GM23338 (cell line): ENCODE results near the gene ARHGEF28. TPM values are rescaled to one million over a fixed set of nuclear protein-coding genes. Genes with fewer than 3 reads are reported as not detected.

Experiments
- ATAC-seq: fragments of 200-7000 bp; cut with Tn5 transposase; 3 replicates; pipeline ENCODE4 v1.9.1; 2020
- DNase-seq: peaks from one replicate; pipeline ENCODE4 v3.0.0-alpha.2; 2015; ENCODE audit warnings: low spot score
- H2AFZ ChIP-seq: fragments of 200-600 bp; sonication (generic); 2 replicates; pipeline ENCODE4 v1.8.0; 2016; ENCODE audit warnings: antibody characterized with exemption, mild to moderate bottlenecking, moderate library complexity
- H3F3A ChIP-seq: fragments of 200-600 bp; sonication (generic); replicated peaks from 2 replicates; pipeline ENCODE4 v1.8.0; 2017; ENCODE audit warnings: antibody characterized with exemption, mixed run types, low read depth
- H3K27ac ChIP-seq: fragments of 200-600 bp; sonication (generic); 2 replicates; pipeline ENCODE4 v1.6.1; 2016; ENCODE audit warnings: low read depth
- H3K27me3 ChIP-seq: fragments of 200-600 bp; sonication (generic); 2 replicates; pipeline ENCODE4 v1.8.0; 2016; ENCODE audit warnings: mild to moderate bottlenecking, mixed run types, moderate library complexity; ENCODE audit not compliant: insufficient read depth
- H3K36me3 ChIP-seq: fragments of 200-600 bp; sonication (generic); 2 replicates; pipeline ENCODE4 v1.8.0; 2016; ENCODE audit warnings: mild to moderate bottlenecking; ENCODE audit not compliant: insufficient read depth
- H3K4me1 ChIP-seq: fragments of 200-600 bp; sonication (generic); 2 replicates; pipeline ENCODE4 v1.8.0; 2016; ENCODE audit warnings: mild to moderate bottlenecking, moderate library complexity; ENCODE audit not compliant: insufficient read depth
- H3K4me2 ChIP-seq: fragments of 200-600 bp; sonication (generic); 2 replicates; pipeline ENCODE4 v1.7.1; 2017; ENCODE audit warnings: mixed run types
- H3K4me3 ChIP-seq: fragments of 200-600 bp; sonication (generic); 2 replicates; pipeline ENCODE4 v1.6.1; 2016; ENCODE audit warnings: mixed run types
- H3K79me2 ChIP-seq: fragments of 200-600 bp; sonication (generic); replicated peaks from 2 replicates; pipeline ENCODE4 v1.8.0; 2017; ENCODE audit warnings: mild to moderate bottlenecking; ENCODE audit not compliant: insufficient read depth
- H3K9me2 ChIP-seq: fragments of 200-600 bp; sonication (generic); 2 replicates; pipeline ENCODE4 v1.8.0; 2017; ENCODE audit not compliant: insufficient read depth
- H4K20me1 ChIP-seq: fragments of 200-600 bp; sonication (generic); replicated peaks from 2 replicates; pipeline ENCODE4 v1.8.0; 2017; ENCODE audit warnings: mild to moderate bottlenecking; ENCODE audit not compliant: insufficient read depth
- H3K27ac Mint-ChIP-seq: 2 replicates; pipeline ENCODE4 v1.8.0; 2020; ENCODE audit warnings: inconsistent platforms, mild to moderate bottlenecking, moderate library complexity, mixed read lengths
- H3K27me3 Mint-ChIP-seq: 3 replicates; pipeline ENCODE4 v1.8.0; 2022; ENCODE audit warnings: low read depth, mild to moderate bottlenecking, moderate library complexity, mixed read lengths, inconsistent platforms; ENCODE audit not compliant: insufficient read depth, poor library complexity
- H3K36me3 Mint-ChIP-seq: 3 replicates; pipeline ENCODE4 v1.8.0; 2021; ENCODE audit warnings: low read depth, mild to moderate bottlenecking, inconsistent platforms, moderate library complexity, mixed read lengths
- H3K4me1 Mint-ChIP-seq: 3 replicates; pipeline ENCODE4 v1.8.0; 2020; ENCODE audit warnings: mild to moderate bottlenecking, inconsistent platforms, mixed read lengths
- H3K4me3 Mint-ChIP-seq: 3 replicates; pipeline ENCODE4 v1.8.0; 2021; ENCODE audit warnings: moderate library complexity, mild to moderate bottlenecking, inconsistent platforms, mixed read lengths
- H3K9me3 Mint-ChIP-seq: 3 replicates; pipeline ENCODE4 v1.8.0; 2020; ENCODE audit warnings: moderate library complexity, mild to moderate bottlenecking, inconsistent platforms, mixed read lengths
- CREB1 ChIP-seq: fragments of 250-450 bp; sonication (Bioruptor Pico); IDR thresholded peaks from 2 replicates; pipeline ENCODE4 v1.5.0; 2020; ENCODE audit warnings: low read depth, mild to moderate bottlenecking, moderate library complexity
- EZH2 ChIP-seq: fragments of 200-600 bp; sonication (generic); IDR thresholded peaks from one replicate; pipeline ENCODE4 v1.8.0; 2017; ENCODE audit warnings: antibody characterized with exemption, mild to moderate bottlenecking, low read depth; ENCODE audit not compliant: unreplicated experiment
- EZH2phosphoT487 ChIP-seq: fragments of 200-600 bp; sonication (generic); IDR thresholded peaks from one replicate; pipeline ENCODE4 v1.8.1; 2018; ENCODE audit warnings: antibody characterized with exemption; ENCODE audit not compliant: unreplicated experiment
- JUNB ChIP-seq: IDR thresholded peaks from one replicate; pipeline ENCODE4 v1.6.1; 2016; ENCODE audit warnings: antibody characterized with exemption; ENCODE audit not compliant: unreplicated experiment
- NANOG ChIP-seq: IDR thresholded peaks from 2 replicates; pipeline ENCODE4 v1.6.1; 2016; ENCODE audit warnings: antibody characterized with exemption, borderline replicate concordance
- POLR2AphosphoS5 ChIP-seq: IDR thresholded peaks from 2 replicates; pipeline ENCODE4 v1.6.1; 2016; ENCODE audit warnings: antibody characterized with exemption, low read depth
- STAT1 ChIP-seq: IDR thresholded peaks from one replicate; pipeline ENCODE4 v1.6.1; 2016; ENCODE audit warnings: antibody characterized with exemption; ENCODE audit not compliant: unreplicated experiment
- ZNF114 ChIP-seq: fragments of 250-450 bp; sonication (Bioruptor Pico); IDR thresholded peaks from 2 replicates; pipeline ENCODE4 v1.5.0; 2020; ENCODE audit warnings: mild to moderate bottlenecking, moderate library complexity
- ZNF331 ChIP-seq: fragments of 250-450 bp; sonication (Bioruptor Pico); IDR thresholded peaks from 2 replicates; pipeline ENCODE4 v1.5.0; 2020; ENCODE audit warnings: low read depth, mild to moderate bottlenecking, moderate library complexity
- polyA plus RNA-seq: library from polyadenylated mRNA; unstranded; fragments of >200 nt; fragmentation: Nextera tagmentation; extraction: Ambion mirVana; gene quantifications from 2 replicates; pipeline ENCODE4 v1.2.1, GENCODE V29; 2016
- total RNA-seq: library from RNA; depleted of rRNA; stranded (reverse); fragments of >200 nt; shearing (Covaris generic); gene quantifications from 2 replicates; pipeline ENCODE4 v1.2.3, GENCODE V29; 2014
- TF ChIP-seq, protein P1 (sequence below): IDR thresholded peaks from one replicate; pipeline ENCODE4 v1.6.1; 2018; ENCODE audit warnings: antibody characterized with exemption; ENCODE audit not compliant: unreplicated experiment
- TF ChIP-seq, protein P2 (sequence below): fragments of 250-450 bp; sonication (Bioruptor Pico); IDR thresholded peaks from 2 replicates; pipeline ENCODE4 v1.5.0; 2020; ENCODE audit warnings: mild to moderate bottlenecking, moderate library complexity
- TF ChIP-seq, protein P3 (sequence below), 2 experiments: fragments of 200-600 bp in 1 of 2; sonication (generic) in 1 of 2; conservative IDR thresholded peaks; 2 replicates each; pipeline versions ENCODE4 v1.5.1 to v1.6.1; 2016 to 2017; ENCODE audit warnings: antibody characterized with exemption in 2 of 2, low read depth in 2 of 2, mild to moderate bottlenecking in 2 of 2, moderate library complexity in 1 of 2
- TF ChIP-seq, protein P4 (sequence below): IDR thresholded peaks from 2 replicates; pipeline ENCODE4 v1.6.1; 2016; ENCODE audit warnings: antibody characterized with exemption

ARHGEF28 gene
- total and polyA plus RNA-seq, 2 experiments from 2014 or later, result 0.39 to 1.0 TPM

DNA sequence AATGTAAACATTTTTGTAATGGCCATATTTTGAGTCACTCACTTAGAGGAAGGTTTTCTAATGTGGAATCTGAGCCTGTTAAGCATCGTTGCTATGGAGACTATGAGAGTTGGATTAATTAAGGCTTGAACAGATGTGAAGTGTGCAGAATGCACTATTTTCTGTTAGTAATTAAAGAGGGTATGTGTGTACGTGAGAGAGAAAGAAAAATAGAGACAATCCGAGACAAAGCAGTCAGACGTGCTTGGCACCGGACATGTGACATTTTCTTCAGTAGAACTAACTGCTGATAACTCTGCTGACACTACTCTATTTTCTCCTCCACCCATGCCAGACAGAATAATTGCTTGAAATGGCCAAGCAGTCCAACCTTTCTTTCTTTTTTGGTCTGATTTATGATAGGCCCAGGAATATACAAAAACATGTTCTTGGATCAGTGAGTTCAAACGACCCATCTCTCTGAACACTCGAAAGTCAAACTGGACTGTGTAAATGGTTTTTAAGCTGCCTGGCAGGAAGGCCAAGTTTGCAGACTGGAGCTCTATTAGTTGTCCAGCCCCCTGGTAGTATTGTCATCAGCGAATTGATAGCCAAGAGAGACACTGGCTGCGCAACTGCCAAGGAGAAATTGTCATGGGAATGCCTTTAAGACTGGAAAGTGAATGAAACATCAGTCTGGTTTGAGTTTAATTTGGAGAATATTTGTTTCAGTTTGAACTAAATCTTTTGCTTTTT lies 322.1 kb downstream of the ARHGEF28 start:
- Histone ChIP-seq H4K20me1 (no peaks in the 10 kb centered on the region), H3K4me3 (no peak overlapping the region), H3F3A (no peaks in the 10 kb centered on the region), H3K27ac (no peak overlapping the region), H3K4me1 (0 out of 2 replicates have a peak, but pooled peaks cover 6% of the 10 kb centered on the region), H3K27me3 (no peaks in the 10 kb centered on the region), H3K79me2 (no peaks in the 10 kb centered on the region), H3K9me2 (0 out of 2 replicates have a peak, but pooled peaks cover 3% of the 10 kb centered on the region), H3K4me2 (no peak overlapping the region), H3K36me3 (no peaks in the 10 kb centered on the region), H2AFZ (no peak overlapping the region)
- no peaks in the 10 kb centered on the region; the same call in 2 of the 3 replicates for H3K9me3 Mint-ChIP-seq
- H3K4me3 Mint-ChIP-seq, result no peak overlapping the region
- no peaks in the 10 kb centered on the region for H3K36me3 Mint-ChIP-seq
- H3K4me1 Mint-ChIP-seq, result peaks cover 5% of the 10 kb centered on the region; the same call in 1 of the 3 replicates
- H3K27me3 Mint-ChIP-seq, result peaks cover 5% of the 10 kb centered on the region
- TF ChIP-seq, protein P1, sequence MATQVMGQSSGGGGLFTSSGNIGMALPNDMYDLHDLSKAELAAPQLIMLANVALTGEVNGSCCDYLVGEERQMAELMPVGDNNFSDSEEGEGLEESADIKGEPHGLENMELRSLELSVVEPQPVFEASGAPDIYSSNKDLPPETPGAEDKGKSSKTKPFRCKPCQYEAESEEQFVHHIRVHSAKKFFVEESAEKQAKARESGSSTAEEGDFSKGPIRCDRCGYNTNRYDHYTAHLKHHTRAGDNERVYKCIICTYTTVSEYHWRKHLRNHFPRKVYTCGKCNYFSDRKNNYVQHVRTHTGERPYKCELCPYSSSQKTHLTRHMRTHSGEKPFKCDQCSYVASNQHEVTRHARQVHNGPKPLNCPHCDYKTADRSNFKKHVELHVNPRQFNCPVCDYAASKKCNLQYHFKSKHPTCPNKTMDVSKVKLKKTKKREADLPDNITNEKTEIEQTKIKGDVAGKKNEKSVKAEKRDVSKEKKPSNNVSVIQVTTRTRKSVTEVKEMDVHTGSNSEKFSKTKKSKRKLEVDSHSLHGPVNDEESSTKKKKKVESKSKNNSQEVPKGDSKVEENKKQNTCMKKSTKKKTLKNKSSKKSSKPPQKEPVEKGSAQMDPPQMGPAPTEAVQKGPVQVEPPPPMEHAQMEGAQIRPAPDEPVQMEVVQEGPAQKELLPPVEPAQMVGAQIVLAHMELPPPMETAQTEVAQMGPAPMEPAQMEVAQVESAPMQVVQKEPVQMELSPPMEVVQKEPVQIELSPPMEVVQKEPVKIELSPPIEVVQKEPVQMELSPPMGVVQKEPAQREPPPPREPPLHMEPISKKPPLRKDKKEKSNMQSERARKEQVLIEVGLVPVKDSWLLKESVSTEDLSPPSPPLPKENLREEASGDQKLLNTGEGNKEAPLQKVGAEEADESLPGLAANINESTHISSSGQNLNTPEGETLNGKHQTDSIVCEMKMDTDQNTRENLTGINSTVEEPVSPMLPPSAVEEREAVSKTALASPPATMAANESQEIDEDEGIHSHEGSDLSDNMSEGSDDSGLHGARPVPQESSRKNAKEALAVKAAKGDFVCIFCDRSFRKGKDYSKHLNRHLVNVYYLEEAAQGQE, result no peak
- no peak for TF ChIP-seq ZNF331 (CRISPR knock-in tag)
- no peak for TF ChIP-seq EZH2
- TF ChIP-seq, protein P2, sequence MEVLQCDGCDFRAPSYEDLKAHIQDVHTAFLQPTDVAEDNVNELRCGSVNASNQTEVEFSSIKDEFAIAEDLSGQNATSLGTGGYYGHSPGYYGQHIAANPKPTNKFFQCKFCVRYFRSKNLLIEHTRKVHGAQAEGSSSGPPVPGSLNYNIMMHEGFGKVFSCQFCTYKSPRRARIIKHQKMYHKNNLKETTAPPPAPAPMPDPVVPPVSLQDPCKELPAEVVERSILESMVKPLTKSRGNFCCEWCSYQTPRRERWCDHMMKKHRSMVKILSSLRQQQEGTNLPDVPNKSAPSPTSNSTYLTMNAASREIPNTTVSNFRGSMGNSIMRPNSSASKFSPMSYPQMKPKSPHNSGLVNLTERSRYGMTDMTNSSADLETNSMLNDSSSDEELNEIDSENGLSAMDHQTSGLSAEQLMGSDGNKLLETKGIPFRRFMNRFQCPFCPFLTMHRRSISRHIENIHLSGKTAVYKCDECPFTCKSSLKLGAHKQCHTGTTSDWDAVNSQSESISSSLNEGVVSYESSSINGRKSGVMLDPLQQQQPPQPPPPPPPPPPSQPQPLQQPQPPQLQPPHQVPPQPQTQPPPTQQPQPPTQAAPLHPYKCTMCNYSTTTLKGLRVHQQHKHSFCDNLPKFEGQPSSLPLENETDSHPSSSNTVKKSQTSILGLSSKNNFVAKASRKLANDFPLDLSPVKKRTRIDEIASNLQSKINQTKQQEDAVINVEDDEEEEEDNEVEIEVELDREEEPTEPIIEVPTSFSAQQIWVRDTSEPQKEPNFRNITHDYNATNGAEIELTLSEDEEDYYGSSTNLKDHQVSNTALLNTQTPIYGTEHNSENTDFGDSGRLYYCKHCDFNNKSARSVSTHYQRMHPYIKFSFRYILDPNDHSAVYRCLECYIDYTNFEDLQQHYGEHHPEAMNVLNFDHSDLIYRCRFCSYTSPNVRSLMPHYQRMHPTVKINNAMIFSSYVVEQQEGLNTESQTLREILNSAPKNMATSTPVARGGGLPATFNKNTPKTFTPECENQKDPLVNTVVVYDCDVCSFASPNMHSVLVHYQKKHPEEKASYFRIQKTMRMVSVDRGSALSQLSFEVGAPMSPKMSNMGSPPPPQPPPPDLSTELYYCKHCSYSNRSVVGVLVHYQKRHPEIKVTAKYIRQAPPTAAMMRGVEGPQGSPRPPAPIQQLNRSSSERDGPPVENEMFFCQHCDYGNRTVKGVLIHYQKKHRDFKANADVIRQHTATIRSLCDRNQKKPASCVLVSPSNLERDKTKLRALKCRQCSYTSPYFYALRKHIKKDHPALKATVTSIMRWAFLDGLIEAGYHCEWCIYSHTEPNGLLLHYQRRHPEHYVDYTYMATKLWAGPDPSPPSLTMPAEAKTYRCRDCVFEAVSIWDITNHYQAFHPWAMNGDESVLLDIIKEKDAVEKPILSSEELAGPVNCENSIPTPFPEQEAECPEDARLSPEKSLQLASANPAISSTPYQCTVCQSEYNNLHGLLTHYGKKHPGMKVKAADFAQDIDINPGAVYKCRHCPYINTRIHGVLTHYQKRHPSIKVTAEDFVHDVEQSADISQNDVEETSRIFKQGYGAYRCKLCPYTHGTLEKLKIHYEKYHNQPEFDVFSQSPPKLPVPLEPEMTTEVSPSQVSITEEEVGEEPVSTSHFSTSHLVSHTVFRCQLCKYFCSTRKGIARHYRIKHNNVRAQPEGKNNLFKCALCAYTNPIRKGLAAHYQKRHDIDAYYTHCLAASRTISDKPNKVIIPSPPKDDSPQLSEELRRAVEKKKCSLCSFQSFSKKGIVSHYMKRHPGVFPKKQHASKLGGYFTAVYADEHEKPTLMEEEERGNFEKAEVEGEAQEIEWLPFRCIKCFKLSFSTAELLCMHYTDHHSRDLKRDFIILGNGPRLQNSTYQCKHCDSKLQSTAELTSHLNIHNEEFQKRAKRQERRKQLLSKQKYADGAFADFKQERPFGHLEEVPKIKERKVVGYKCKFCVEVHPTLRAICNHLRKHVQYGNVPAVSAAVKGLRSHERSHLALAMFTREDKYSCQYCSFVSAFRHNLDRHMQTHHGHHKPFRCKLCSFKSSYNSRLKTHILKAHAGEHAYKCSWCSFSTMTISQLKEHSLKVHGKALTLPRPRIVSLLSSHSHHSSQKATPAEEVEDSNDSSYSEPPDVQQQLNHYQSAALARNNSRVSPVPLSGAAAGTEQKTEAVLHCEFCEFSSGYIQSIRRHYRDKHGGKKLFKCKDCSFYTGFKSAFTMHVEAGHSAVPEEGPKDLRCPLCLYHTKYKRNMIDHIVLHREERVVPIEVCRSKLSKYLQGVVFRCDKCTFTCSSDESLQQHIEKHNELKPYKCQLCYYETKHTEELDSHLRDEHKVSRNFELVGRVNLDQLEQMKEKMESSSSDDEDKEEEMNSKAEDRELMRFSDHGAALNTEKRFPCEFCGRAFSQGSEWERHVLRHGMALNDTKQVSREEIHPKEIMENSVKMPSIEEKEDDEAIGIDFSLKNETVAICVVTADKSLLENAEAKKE (CRISPR knock-in tag), result no peak
- TF ChIP-seq, protein P3, sequence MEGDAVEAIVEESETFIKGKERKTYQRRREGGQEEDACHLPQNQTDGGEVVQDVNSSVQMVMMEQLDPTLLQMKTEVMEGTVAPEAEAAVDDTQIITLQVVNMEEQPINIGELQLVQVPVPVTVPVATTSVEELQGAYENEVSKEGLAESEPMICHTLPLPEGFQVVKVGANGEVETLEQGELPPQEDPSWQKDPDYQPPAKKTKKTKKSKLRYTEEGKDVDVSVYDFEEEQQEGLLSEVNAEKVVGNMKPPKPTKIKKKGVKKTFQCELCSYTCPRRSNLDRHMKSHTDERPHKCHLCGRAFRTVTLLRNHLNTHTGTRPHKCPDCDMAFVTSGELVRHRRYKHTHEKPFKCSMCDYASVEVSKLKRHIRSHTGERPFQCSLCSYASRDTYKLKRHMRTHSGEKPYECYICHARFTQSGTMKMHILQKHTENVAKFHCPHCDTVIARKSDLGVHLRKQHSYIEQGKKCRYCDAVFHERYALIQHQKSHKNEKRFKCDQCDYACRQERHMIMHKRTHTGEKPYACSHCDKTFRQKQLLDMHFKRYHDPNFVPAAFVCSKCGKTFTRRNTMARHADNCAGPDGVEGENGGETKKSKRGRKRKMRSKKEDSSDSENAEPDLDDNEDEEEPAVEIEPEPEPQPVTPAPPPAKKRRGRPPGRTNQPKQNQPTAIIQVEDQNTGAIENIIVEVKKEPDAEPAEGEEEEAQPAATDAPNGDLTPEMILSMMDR (conservative IDR thresholded peaks at IDR 0.05; ENCODE audit: low read depth in 2 of 2), result no peak
- TF ChIP-seq, protein P4, sequence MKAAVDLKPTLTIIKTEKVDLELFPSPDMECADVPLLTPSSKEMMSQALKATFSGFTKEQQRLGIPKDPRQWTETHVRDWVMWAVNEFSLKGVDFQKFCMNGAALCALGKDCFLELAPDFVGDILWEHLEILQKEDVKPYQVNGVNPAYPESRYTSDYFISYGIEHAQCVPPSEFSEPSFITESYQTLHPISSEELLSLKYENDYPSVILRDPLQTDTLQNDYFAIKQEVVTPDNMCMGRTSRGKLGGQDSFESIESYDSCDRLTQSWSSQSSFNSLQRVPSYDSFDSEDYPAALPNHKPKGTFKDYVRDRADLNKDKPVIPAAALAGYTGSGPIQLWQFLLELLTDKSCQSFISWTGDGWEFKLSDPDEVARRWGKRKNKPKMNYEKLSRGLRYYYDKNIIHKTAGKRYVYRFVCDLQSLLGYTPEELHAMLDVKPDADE, result no peak
- no peak for TF ChIP-seq ZNF114
- no peak for TF ChIP-seq STAT1
- no peak for TF ChIP-seq NANOG
- no peak for TF ChIP-seq CREB1 (CRISPR knock-in tag)
- no peak for TF ChIP-seq EZH2phosphoT487
- no peak for TF ChIP-seq POLR2AphosphoS5
- no peak for TF ChIP-seq JUNB
- no peak overlapping the region for H3K27ac Mint-ChIP-seq
- ATAC-seq (no peak), DNase-seq (no peak)
